Ishikawa (cell line): ENCODE data around the gene C16orf74.

ENCODE experiments used
- CEBPB ChIP-seq: IDR thresholded peaks from 2 replicates; pipeline ENCODE4 v1.6.1; 2012
- CREB1 ChIP-seq: IDR thresholded peaks from 2 replicates; pipeline ENCODE4 v1.6.1; 2012; ENCODE audit warnings: low read depth
- EGR1 ChIP-seq: IDR thresholded peaks from 2 replicates; pipeline ENCODE4 v1.6.1; 2012
- EP300 ChIP-seq: IDR thresholded peaks from 2 replicates; pipeline ENCODE4 v1.6.1; 2012; ENCODE audit warnings: borderline replicate concordance
- FOXM1 ChIP-seq: IDR thresholded peaks from 2 replicates; pipeline ENCODE4 v1.6.1; 2012; ENCODE audit warnings: low read depth, borderline replicate concordance
- NFIC ChIP-seq: IDR thresholded peaks from 2 replicates; pipeline ENCODE4 v1.6.1; 2012
- RAD21 ChIP-seq: IDR thresholded peaks from 2 replicates; pipeline ENCODE4 v1.6.1; 2012; ENCODE audit warnings: low read depth
- TAF1 ChIP-seq: IDR thresholded peaks from 2 replicates; pipeline ENCODE4 v1.6.1; 2012; ENCODE audit warnings: low read depth, mild to moderate bottlenecking
- TCF12 ChIP-seq: IDR thresholded peaks from 2 replicates; pipeline ENCODE4 v1.6.1; 2012; ENCODE audit warnings: low read depth
- TEAD4 ChIP-seq: IDR thresholded peaks from 2 replicates; pipeline ENCODE4 v1.6.1; 2012
- YY1 ChIP-seq: IDR thresholded peaks from 2 replicates; pipeline ENCODE4 v1.6.1; 2012; ENCODE audit warnings: low read depth
- ZBTB7A ChIP-seq: IDR thresholded peaks from 2 replicates; pipeline ENCODE4 v1.6.1; 2012; ENCODE audit warnings: low read depth
- TF ChIP-seq, protein P1 (sequence below): IDR thresholded peaks from 2 replicates; pipeline ENCODE4 v1.6.1; 2012
- TF ChIP-seq, protein P2 (sequence below): IDR thresholded peaks from 2 replicates; pipeline ENCODE4 v1.6.1; 2012; ENCODE audit warnings: low read depth, mild to moderate bottlenecking
- TF ChIP-seq, protein P3 (sequence below): IDR thresholded peaks from 2 replicates; pipeline ENCODE4 v1.6.1; 2012

C16orf74 gene

DNA sequence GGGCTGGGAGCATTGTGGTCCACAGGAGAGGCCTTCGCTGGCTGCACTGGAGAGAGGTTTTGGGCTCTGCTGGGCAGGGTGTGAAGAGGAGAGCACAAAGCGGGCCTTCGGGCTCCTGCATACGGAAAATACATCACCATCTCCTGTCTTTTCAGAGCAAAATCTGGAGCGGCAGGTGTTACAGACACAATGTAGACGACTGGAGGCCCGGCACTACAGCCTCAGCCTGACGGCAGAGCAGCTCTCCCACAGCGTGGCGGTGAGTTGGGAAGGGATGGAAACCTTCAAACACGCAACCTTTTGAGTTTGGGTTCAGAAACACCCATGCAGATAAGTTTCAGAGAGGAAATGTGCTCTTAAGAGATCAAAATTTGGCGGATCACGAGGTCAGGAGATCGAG lies 80.1 kb downstream of the C16orf74 start:
- TF ChIP-seq TCF12 (no peak), TAF1 (no peak), EP300 (no peak), RAD21 (no peak), ZBTB7A (no peak), EGR1 (no peak), CEBPB (no peak), FOXM1 (no peak), YY1 (no peak), TEAD4 (no peak), CREB1 (no peak), NFIC (no peak)
- TF ChIP-seq, protein P1, sequence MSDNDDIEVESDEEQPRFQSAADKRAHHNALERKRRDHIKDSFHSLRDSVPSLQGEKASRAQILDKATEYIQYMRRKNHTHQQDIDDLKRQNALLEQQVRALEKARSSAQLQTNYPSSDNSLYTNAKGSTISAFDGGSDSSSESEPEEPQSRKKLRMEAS: no peak
- TF ChIP-seq, protein P2, sequence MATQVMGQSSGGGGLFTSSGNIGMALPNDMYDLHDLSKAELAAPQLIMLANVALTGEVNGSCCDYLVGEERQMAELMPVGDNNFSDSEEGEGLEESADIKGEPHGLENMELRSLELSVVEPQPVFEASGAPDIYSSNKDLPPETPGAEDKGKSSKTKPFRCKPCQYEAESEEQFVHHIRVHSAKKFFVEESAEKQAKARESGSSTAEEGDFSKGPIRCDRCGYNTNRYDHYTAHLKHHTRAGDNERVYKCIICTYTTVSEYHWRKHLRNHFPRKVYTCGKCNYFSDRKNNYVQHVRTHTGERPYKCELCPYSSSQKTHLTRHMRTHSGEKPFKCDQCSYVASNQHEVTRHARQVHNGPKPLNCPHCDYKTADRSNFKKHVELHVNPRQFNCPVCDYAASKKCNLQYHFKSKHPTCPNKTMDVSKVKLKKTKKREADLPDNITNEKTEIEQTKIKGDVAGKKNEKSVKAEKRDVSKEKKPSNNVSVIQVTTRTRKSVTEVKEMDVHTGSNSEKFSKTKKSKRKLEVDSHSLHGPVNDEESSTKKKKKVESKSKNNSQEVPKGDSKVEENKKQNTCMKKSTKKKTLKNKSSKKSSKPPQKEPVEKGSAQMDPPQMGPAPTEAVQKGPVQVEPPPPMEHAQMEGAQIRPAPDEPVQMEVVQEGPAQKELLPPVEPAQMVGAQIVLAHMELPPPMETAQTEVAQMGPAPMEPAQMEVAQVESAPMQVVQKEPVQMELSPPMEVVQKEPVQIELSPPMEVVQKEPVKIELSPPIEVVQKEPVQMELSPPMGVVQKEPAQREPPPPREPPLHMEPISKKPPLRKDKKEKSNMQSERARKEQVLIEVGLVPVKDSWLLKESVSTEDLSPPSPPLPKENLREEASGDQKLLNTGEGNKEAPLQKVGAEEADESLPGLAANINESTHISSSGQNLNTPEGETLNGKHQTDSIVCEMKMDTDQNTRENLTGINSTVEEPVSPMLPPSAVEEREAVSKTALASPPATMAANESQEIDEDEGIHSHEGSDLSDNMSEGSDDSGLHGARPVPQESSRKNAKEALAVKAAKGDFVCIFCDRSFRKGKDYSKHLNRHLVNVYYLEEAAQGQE: no peak
- TF ChIP-seq, protein P3, sequence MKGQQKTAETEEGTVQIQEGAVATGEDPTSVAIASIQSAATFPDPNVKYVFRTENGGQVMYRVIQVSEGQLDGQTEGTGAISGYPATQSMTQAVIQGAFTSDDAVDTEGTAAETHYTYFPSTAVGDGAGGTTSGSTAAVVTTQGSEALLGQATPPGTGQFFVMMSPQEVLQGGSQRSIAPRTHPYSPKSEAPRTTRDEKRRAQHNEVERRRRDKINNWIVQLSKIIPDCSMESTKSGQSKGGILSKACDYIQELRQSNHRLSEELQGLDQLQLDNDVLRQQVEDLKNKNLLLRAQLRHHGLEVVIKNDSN: no peak

DNA sequence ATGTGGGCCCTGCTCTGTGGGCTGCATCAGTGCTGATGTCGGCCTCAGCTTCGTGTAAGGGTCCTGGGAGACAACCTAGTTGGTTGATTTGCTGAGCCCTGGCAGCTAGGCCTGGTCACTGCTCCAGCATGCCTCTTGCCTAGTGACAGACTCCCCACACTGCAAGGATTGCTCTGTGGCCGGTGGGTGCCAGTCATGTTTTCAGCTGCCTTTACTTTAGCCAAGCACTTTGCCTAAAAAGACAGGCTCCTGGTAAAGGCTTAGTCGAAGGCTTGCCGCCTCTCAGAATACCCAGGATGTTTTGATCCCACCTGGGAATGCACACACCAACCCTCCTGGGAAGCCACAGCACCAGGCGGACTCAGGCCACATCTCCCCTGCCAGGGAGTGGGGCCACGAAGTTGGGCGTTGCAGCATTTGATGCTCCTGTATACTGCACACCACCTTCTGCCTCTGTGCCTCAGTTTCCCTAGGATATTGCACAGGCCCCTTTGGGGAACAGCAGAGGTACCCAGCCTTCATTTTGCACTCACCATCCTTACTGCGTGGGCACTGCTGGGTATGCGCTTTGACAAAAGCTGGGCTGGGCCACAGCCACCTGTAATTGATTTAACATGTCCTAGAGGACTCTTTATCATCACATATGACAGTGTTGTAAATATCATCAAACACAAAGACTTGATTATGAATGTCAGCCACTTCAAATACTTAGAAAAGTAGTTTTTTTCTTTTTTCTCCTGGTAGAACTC lies 82.0 kb downstream of the C16orf74 start:
- no peak for TF ChIP-seq TCF12
- no peak for TF ChIP-seq CEBPB
- no peak for TF ChIP-seq TEAD4
- TF ChIP-seq, protein P2: no peak
- TF ChIP-seq TAF1: no peak
- no peak for TF ChIP-seq EGR1
- no peak for TF ChIP-seq NFIC

GRCh38 chr16:85667841-85668413 lies 83.0 kb downstream of the C16orf74 start:
- no peak for TF ChIP-seq NFIC
- no peak for TF ChIP-seq YY1

DNA sequence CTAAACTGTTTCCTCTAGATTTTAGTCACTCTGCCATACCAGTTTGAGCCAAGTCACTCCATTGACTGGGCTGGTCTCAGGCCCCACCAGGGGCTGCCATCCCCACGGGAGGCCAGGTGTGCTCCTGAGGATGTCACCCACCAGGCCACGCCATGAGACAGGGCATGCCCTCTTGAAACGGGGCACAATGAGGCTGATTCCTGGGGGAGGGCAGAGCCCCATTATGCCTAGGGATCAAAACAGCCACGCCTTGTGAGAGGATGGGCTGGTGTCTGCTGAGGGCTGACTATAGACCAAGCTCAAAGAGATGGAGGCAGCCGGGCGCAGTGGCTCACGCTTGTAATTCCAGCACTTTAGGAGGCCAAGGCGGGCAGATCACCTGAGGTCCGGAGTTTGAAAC lies 83.6 kb downstream of the C16orf74 start:
- no peak for TF ChIP-seq TAF1
- no peak for TF ChIP-seq EGR1
- no peak for TF ChIP-seq TEAD4
- TF ChIP-seq, protein P2: no peak
- TF ChIP-seq CEBPB: no peak
- TF ChIP-seq, protein P3: no peak
- TF ChIP-seq FOXM1: no peak
- TF ChIP-seq YY1: no peak
- TF ChIP-seq EP300: no peak
- TF ChIP-seq, protein P1: no peak
- TF ChIP-seq CREB1: no peak
- no peak for TF ChIP-seq ZBTB7A
- TF ChIP-seq NFIC: no peak
- TF ChIP-seq RAD21: no peak
- TF ChIP-seq TCF12: no peak

DNA sequence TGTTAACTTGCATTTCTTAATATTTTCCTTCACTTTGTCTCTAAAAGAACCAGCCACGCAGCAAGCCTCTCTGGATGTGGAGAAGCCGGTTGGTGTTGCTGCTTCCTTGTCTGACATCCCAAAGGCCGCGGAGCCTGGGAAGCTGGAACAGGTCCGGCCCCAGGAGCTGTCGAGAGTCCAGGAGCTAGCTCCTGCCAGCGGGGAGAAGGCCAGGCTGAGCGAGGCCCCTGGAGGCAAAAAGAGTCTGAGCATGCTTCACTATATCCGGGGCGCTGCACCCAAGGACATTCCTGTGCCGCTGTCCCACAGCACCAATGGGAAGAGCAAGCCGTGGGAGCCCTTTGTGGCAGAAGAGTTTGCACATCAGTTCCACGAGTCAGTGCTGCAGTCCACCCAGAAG lies 85.0 kb downstream of the C16orf74 start:
- TF ChIP-seq TEAD4 (no peak), EGR1 (no peak)
- TF ChIP-seq, protein P3: no peak
